GM18526 (cell line): ENCODE data around the gene TGFBRAP1.

Experiments used
- POLR2A ChIP-seq: IDR thresholded peaks from 3 replicates; pipeline ENCODE4 v1.6.1; 2011; ENCODE audit not compliant: insufficient read length; ENCODE audit errors: extremely low read depth

Gene TGFBRAP1

GRCh38 chr2:105243961-105244360, 85.6 kb downstream of the TGFBRAP1 start:
- no peak for TF ChIP-seq POLR2A

- no peak for TF ChIP-seq POLR2A
Observed at GRCh38 chr2:105242286-105242993, 87.1 kb downstream of the TGFBRAP1 start.

GRCh38 chr2:105241443-105241842, 88.1 kb downstream of the TGFBRAP1 start, which contains the start of gene GPR45:
Gene GPR45, plus strand, starts transcription at chr2:105241743. Its CDS starts 116 bp downstream, at chr2:105241859.
- no peak for TF ChIP-seq POLR2A

- no peak for TF ChIP-seq POLR2A
Observed at GRCh38 chr2:105239924-105240323, 89.6 kb downstream of the TGFBRAP1 start.

- TF ChIP-seq POLR2A: no peak
Observed at GRCh38 chr2:105238664-105239240, 90.8 kb downstream of the TGFBRAP1 start.

DNA sequence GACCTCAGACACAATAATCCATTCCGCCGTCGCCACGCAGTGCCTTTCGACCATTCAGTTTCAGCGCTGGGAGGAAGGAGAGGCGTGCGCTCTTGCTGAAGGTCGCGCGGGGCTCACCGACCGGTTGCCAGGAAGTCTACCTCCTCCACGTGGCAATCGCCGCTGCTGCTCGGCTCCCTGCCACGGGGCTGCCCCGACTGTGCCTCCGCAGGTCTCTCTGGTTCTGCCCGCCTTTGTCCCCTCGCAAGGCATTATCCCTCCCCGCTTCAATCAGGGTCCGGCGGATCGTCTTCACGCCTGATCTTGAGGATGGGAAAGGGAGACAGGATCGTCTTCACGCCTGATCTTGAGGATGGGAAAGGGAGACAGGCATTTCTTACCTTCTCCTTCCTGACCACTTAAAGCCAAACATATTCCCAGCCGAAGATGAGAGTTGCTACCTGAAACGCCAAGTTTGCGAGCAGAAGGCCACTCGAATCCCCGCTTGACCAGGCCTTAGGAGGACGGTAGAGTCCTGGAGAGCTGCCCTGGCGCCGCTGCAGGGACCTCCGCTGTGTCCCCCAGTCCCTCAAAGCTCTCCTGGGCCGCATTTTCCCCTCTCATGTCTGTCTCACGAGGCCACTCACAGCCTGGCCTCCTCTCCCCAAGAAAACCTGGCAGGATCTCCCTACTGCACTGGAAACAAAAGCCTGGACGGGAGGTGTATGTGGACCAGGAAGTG, 92.3 kb downstream of the TGFBRAP1 start:
- TF ChIP-seq POLR2A: no peak

DNA sequence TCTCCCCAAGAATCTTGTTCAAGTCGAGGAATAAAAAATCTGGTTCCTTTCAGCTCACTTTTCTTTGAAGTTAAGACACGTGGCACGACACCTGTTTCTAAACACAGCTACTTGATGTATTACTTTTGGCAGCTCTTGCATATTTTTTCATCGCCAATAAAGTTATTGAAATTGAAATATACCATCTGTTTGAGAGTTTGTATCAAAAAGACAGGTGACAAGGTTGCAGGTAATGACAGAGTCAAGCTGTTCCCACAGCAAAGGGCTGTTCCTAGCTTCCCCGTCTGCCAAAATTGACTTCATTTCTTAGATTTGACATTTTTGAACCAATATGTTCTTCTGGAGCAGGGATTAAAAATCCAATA, 93.5 kb downstream of the TGFBRAP1 start:
- no peak for TF ChIP-seq POLR2A

- no peak for TF ChIP-seq POLR2A
Observed at GRCh38 chr2:105235388-105236059, 94.0 kb downstream of the TGFBRAP1 start.

- TF ChIP-seq POLR2A: no peak
Observed at GRCh38 chr2:105231232-105231619, 98.3 kb downstream of the TGFBRAP1 start.

DNA sequence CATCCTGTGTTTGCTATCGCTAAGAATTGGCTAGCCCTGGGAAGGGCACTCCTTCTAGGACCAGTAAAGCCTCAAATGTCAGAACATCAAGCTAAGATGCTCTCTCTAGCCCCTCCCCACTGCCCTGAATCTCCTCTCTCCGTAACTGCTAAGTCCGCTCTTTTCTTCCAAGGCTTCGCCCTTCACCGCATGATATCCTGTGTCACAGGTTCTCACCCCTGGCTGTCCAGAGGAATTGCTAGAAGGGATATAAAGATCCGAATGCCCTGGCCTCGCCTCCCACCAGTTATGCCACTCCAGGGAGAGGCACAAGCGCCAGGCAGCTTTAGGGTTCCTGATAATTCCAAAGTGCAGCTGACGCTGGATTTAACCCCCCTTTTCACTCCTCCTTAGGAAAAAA, 105.1 kb downstream of the TGFBRAP1 start:
- TF ChIP-seq POLR2A: no peak

DNA sequence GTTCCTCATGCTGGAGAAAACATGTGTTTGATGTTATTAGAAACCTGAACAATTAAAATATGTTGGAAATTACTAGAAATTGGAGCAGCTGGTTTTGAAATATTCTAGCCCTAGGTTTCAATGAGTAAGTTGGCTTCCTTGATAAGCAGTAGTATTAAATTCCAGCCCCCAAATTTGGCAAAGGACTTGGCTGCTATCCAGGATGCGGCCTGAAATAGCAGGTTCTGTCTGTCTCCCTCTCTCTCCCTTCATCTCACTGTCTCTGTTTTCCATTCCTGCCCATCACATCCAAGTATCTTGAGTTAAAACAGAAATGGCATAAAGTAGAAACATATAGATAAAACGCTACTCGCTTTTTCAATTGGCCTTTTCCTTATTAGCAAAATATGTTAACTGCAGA, 108.9 kb downstream of the TGFBRAP1 start:
- TF ChIP-seq POLR2A: no peak

GRCh38 chr2:105215586-105216192, 113.8 kb downstream of the TGFBRAP1 start:
- TF ChIP-seq POLR2A: no peak
